ENCODE data around the gene LRRN2. TPM values are rescaled to one million over a fixed set of nuclear protein-coding genes. Genes with fewer than 3 reads are reported as not detected.
A peak's percentile ranks its signal among the peaks of the same experiment; 100 is the strongest.

Gene LRRN2
- total and polyA plus RNA-seq, 2 donors (not counting 3 experiments of a cell fraction or from before 2014, with no cell fraction given): not detected

- no peak for DNase-seq (ENCODE audit: low read depth, low spot score)
- no TSS peak for BruUV-seq (replicated peaks)
Measured at GRCh38 chr1:204592246-204592948, 93.1 kb downstream of the LRRN2 start.

DNA sequence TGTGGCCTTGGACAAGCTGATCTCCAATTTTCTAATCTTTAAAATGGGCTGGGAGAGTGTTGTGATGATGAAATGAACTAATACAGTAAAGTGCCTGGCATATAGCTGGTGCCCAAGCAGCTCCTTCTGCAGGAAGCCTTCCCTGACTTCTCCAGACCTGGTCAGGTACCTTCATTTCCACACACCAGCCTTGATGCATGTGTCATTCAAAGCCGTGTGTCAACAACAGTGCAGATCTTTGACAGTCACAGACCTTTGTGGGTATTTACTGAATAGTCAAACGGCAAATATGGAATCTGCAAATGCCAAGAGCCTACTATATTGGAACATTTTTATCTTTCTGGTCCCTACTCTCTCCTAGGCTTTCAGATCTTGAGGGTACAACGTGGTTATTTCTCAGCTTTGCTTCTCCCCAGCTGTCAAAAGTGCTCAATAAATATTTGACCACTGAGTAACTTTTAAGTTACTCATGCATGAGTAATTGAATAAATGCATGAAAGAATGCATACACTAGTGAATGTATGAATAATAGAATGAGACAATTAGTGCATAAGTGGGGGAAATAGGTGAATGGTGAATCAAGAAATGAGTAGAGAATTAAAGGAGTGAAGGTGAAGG lies 94.0 kb downstream of the LRRN2 start:
- Histone ChIP-seq H3K9me1 (replicated peaks; ENCODE audit: control insufficient read depth, extremely low read depth, insufficient read depth, low read length) (no peaks in the 10 kb centered on the region), H3K27ac (ENCODE audit: insufficient read depth, low read depth, low read length) (no peak overlapping the region), H3K9me3 (replicated peaks; ENCODE audit: control insufficient read depth, insufficient read depth, low read length) (no peaks in the 10 kb centered on the region), H3K79me2 (ENCODE audit: control insufficient read depth, insufficient read depth, low read length) (no peaks in the 10 kb centered on the region), H3K36me3 (ENCODE audit: control insufficient read depth in 2 of 2, extremely low read depth in 1 of 2, insufficient read depth in 2 of 2, low read length in 2 of 2) (no peaks in the 10 kb centered on the region), H3K4me2 (ENCODE audit: insufficient read depth, low read length) (no peak overlapping the region), H3K4me3 (replicated peaks in 1 of 3; ENCODE audit: insufficient read depth in 1 of 3, low read depth in 1 of 3, low read length in 3 of 3) (no peak overlapping the region), H3K4me1 (ENCODE audit: control insufficient read depth, extremely low read depth, insufficient read depth, low read length) (peaks cover 11% of the 10 kb centered on the region), H4K20me1 (replicated peaks; ENCODE audit: control insufficient read depth, extremely low read depth, insufficient read depth, low read length) (no peaks in the 10 kb centered on the region), H3K27me3 (ENCODE audit: control insufficient read depth in 2 of 2, insufficient read depth in 2 of 2, low read length in 2 of 2) (no peaks in the 10 kb centered on the region), H3K9ac (replicated peaks; ENCODE audit: extremely low read depth, insufficient read depth, low read length) (no peak overlapping the region), H2AFZ (ENCODE audit: low read depth, low read length) (no peak overlapping the region)
- TF ChIP-seq POLR2AphosphoS5 (IDR thresholded peaks at IDR 0.05; ENCODE audit: insufficient read depth, low read depth, low read length) (peak; percentile 32), JUN (IDR thresholded peaks at IDR 0.05; ENCODE audit: borderline replicate concordance, insufficient read depth, insufficient read length, low read depth) (peak; percentile 62), FOS (IDR thresholded peaks at IDR 0.05; ENCODE audit: borderline replicate concordance, insufficient read depth, low read length) (peak; percentile 85), EZH2 (IDR thresholded peaks at IDR 0.05; ENCODE audit: borderline replicate concordance, low read depth, low read length, severe bottlenecking) (no peak)
- CTCF ChIA-PET: interaction anchor here (1.1 to 1.9 kb wide), 4 partner anchors 9 to 216 kb away, joined by 3 to 5 read pairs (median 4); no protein-coding TSS in a partner anchor
- DNase-seq (ENCODE audit: low read depth, low spot score) (peak; percentile 24), FAIRE-seq (peak; percentile 67)
- no TSS peak for BruUV-seq (replicated peaks)
- dilution Hi-C loops (cut with MboI; ENCODE audit: extremely low pct_ligation_motif_present, low sequenced_read_pairs): no loop called here
- POLR2A ChIA-PET: no interaction called here
- intact Hi-C loops (cut with micrococcal nuclease): no loop called here

More at GRCh38 chr1:204592246-204592948, 93.1 kb downstream of the LRRN2 start:
- H3K27ac ChIP-seq (ENCODE audit: insufficient read depth, low read depth, low read length): no peak overlapping the region
- ChIA-PET CTCF (interaction anchor here (1.1 to 1.9 kb wide), 4 partner anchors 9 to 215 kb away, joined by 3 to 5 read pairs (median 4); no protein-coding TSS in a partner anchor), POLR2A (no interaction called here)
- no peaks in the 10 kb centered on the region for H3K9me3 ChIP-seq (replicated peaks; ENCODE audit: control insufficient read depth, insufficient read depth, low read length)
- FAIRE-seq: no peak
- H3K9me1 ChIP-seq (replicated peaks; ENCODE audit: control insufficient read depth, extremely low read depth, insufficient read depth, low read length): no peaks in the 10 kb centered on the region
- H3K9ac ChIP-seq (replicated peaks; ENCODE audit: extremely low read depth, insufficient read depth, low read length): no peak overlapping the region
- TF ChIP-seq, protein P1, sequence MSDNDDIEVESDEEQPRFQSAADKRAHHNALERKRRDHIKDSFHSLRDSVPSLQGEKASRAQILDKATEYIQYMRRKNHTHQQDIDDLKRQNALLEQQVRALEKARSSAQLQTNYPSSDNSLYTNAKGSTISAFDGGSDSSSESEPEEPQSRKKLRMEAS (IDR thresholded peaks at IDR 0.05; ENCODE audit: insufficient read depth, insufficient read length): no peak
- H3K4me2 ChIP-seq (ENCODE audit: insufficient read depth, low read length): no peak overlapping the region
- no peaks in the 10 kb centered on the region for H3K27me3 ChIP-seq (ENCODE audit: control insufficient read depth in 2 of 2, insufficient read depth in 2 of 2, low read length in 2 of 2)
- H3K79me2 ChIP-seq (ENCODE audit: control insufficient read depth, insufficient read depth, low read length): no peaks in the 10 kb centered on the region
- no peak overlapping the region for H2AFZ ChIP-seq (ENCODE audit: low read depth, low read length)
- H4K20me1 ChIP-seq (replicated peaks; ENCODE audit: control insufficient read depth, extremely low read depth, insufficient read depth, low read length): no peaks in the 10 kb centered on the region
- dilution Hi-C loops (cut with MboI; ENCODE audit: extremely low pct_ligation_motif_present, low sequenced_read_pairs) (no loop called here), intact Hi-C loops (cut with micrococcal nuclease) (no loop called here)
- H3K36me3 ChIP-seq (ENCODE audit: control insufficient read depth in 2 of 2, extremely low read depth in 1 of 2, insufficient read depth in 2 of 2, low read length in 2 of 2): no peaks in the 10 kb centered on the region
- peaks cover 11% of the 10 kb centered on the region for H3K4me1 ChIP-seq (ENCODE audit: control insufficient read depth, extremely low read depth, insufficient read depth, low read length)
- H3K4me3 ChIP-seq (replicated peaks in 1 of 3; ENCODE audit: insufficient read depth in 1 of 3, low read depth in 1 of 3, low read length in 3 of 3): no peak overlapping the region
